Hepatocyte (in vitro differentiated cells): ENCODE data around the gene ODC1.

Source experiments
- EZH2 ChIP-seq: fragments of 200-600 bp; sonication (generic); IDR thresholded peaks from 2 replicates; pipeline ENCODE4 v1.6.1; 2016; ENCODE audit warnings: antibody characterized with exemption, mild to moderate bottlenecking, borderline replicate concordance
- TF ChIP-seq, protein P1 (sequence below): fragments of 200-600 bp; sonication (generic); IDR thresholded peaks from 2 replicates; pipeline ENCODE4 v1.5.1; 2016; ENCODE audit warnings: antibody characterized with exemption, mild to moderate bottlenecking; ENCODE audit not compliant: poor library complexity

DNA sequence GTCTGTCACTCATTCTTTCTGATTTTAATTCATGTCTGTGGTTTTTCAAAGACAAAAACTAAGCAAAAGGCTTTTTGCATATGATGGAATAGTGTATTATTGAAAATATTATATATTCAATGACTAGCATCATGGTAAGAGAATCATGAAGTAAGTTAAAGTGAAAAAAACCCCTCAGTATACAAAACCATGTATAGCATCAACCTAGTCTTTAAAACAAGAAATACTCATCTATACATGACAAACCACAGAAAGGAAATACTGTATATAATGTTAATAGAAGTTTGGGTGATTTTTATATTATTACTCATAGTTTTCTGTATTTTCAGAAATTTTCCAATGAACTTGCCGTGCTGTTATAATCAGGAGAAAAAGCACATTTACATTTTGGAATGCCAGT lies 38.0 kb upstream of the ODC1 start:
- TF ChIP-seq, protein P1, sequence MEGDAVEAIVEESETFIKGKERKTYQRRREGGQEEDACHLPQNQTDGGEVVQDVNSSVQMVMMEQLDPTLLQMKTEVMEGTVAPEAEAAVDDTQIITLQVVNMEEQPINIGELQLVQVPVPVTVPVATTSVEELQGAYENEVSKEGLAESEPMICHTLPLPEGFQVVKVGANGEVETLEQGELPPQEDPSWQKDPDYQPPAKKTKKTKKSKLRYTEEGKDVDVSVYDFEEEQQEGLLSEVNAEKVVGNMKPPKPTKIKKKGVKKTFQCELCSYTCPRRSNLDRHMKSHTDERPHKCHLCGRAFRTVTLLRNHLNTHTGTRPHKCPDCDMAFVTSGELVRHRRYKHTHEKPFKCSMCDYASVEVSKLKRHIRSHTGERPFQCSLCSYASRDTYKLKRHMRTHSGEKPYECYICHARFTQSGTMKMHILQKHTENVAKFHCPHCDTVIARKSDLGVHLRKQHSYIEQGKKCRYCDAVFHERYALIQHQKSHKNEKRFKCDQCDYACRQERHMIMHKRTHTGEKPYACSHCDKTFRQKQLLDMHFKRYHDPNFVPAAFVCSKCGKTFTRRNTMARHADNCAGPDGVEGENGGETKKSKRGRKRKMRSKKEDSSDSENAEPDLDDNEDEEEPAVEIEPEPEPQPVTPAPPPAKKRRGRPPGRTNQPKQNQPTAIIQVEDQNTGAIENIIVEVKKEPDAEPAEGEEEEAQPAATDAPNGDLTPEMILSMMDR: no peak
- no peak for TF ChIP-seq EZH2
